ENCODE results near the gene CCDC30. TPM values are rescaled to one million over a fixed set of nuclear protein-coding genes. Genes with fewer than 3 reads are reported as not detected.
A peak's percentile ranks its signal among the peaks of the same experiment; 100 is the strongest.

Gene CCDC30
- total RNA-seq, 1 experiment from 2014 or later = 1.3 TPM

DNA sequence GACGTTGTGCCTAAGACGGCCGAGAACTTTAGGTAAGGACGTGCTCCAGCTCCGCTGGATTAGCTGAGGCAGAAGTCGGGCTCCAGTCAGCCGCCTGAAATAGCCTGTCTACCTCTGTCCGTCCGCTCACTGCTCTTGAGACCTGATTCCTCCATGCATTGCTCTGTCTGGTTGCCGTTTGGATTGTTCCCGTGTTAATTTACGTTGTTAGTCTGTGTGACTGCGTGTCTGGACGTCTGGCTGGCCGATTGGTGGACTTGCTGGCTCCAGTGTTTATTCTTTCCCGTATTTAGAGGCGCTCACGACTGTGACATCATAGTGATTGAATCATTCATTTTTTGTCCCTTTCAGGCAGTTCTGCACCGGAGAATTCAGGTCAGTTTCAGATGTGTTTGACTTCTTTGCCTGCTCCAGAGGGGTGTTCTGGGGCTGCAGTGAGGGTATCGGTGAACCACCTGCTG is 195.8 kb downstream of the CCDC30 start:
- Histone ChIP-seq H3K9me3 (ENCODE audit: control insufficient read depth, insufficient read depth, low read depth, low read length) (no peaks in the 10 kb centered on the region), H3K27ac (ENCODE audit: low read length) (peak overlapping the region; percentile 96), H3K36me3 (ENCODE audit: control insufficient read depth, insufficient read depth, low read length) (peaks cover 34% of the 10 kb centered on the region), H3K4me3 (ENCODE audit: low read depth in 2 of 2, low read length in 2 of 2) (peak overlapping the region; percentile 86 to 98), H3K4me1 (ENCODE audit: control insufficient read depth, insufficient read depth, low read length) (peaks cover 15% of the 10 kb centered on the region), H3K27me3 (ENCODE audit: control insufficient read depth, insufficient read depth, low read length) (no peaks in the 10 kb centered on the region; the same call in 1 of the 2 replicates)
- in situ Hi-C loops (cut with HindIII; ENCODE audit: low pct_unique_long_range_greater_than_20kb, low sequenced_read_pairs) (no loop called here), intact Hi-C loops (cut with micrococcal nuclease; ENCODE audit: unreplicated experiment) (no loop called here)
- POLR2A ChIA-PET = no interaction called here
- no TSS peak for BruUV-seq (replicated peaks)
- ATAC-seq (peak; percentile 17), DNase-seq (ENCODE audit: low read depth, low spot score) (no peak)
- CTCF ChIA-PET = no interaction called here
- TF ChIP-seq, protein P1, sequence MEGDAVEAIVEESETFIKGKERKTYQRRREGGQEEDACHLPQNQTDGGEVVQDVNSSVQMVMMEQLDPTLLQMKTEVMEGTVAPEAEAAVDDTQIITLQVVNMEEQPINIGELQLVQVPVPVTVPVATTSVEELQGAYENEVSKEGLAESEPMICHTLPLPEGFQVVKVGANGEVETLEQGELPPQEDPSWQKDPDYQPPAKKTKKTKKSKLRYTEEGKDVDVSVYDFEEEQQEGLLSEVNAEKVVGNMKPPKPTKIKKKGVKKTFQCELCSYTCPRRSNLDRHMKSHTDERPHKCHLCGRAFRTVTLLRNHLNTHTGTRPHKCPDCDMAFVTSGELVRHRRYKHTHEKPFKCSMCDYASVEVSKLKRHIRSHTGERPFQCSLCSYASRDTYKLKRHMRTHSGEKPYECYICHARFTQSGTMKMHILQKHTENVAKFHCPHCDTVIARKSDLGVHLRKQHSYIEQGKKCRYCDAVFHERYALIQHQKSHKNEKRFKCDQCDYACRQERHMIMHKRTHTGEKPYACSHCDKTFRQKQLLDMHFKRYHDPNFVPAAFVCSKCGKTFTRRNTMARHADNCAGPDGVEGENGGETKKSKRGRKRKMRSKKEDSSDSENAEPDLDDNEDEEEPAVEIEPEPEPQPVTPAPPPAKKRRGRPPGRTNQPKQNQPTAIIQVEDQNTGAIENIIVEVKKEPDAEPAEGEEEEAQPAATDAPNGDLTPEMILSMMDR (IDR thresholded peaks at IDR 0.05) = no peak
- TF ChIP-seq TCF7L2 (IDR thresholded peaks at IDR 0.05; ENCODE audit: low read depth, low read length) (no peak), SIN3A (IDR thresholded peaks at IDR 0.05; ENCODE audit: borderline replicate concordance, insufficient read depth, low read depth, low read length) (no peak), POLR2AphosphoS5 (IDR thresholded peaks at IDR 0.05; ENCODE audit: low read depth, low read length) (no peak)
- TF ChIP-seq, protein P2, sequence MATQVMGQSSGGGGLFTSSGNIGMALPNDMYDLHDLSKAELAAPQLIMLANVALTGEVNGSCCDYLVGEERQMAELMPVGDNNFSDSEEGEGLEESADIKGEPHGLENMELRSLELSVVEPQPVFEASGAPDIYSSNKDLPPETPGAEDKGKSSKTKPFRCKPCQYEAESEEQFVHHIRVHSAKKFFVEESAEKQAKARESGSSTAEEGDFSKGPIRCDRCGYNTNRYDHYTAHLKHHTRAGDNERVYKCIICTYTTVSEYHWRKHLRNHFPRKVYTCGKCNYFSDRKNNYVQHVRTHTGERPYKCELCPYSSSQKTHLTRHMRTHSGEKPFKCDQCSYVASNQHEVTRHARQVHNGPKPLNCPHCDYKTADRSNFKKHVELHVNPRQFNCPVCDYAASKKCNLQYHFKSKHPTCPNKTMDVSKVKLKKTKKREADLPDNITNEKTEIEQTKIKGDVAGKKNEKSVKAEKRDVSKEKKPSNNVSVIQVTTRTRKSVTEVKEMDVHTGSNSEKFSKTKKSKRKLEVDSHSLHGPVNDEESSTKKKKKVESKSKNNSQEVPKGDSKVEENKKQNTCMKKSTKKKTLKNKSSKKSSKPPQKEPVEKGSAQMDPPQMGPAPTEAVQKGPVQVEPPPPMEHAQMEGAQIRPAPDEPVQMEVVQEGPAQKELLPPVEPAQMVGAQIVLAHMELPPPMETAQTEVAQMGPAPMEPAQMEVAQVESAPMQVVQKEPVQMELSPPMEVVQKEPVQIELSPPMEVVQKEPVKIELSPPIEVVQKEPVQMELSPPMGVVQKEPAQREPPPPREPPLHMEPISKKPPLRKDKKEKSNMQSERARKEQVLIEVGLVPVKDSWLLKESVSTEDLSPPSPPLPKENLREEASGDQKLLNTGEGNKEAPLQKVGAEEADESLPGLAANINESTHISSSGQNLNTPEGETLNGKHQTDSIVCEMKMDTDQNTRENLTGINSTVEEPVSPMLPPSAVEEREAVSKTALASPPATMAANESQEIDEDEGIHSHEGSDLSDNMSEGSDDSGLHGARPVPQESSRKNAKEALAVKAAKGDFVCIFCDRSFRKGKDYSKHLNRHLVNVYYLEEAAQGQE (IDR thresholded peaks at IDR 0.05; ENCODE audit: insufficient read depth in 1 of 2, low read depth in 2 of 2, low read length in 1 of 2) = no peak

DNA sequence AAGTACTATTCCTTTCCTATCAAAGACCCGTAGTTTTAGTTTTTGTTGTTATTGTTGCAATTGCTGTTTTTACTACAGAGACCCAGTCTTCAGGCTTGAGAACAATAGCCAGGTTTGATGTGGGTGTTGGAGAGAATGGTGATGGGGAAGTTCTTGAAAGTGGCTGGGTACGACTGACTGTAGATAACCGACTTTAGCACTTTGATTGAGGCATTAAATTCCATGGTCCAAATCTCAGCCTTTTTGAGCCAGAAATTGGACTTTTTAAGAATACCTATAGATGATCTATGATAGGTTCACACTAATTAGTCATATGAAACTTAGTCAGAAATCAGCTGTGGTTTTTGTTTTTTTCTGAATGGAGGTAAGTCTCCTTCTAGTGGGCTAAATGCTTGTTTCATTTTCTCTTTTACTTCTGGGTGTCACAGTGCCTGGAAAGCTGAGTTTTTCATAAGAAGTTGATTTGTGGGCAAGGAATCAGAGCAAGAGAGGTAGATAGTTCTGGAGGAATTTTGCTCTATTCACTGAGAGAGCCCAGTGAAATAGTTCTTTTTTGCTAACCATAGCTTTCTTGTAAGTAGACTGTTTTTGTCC is 197.9 kb downstream of the CCDC30 start:
- Histone ChIP-seq H3K4me1 (ENCODE audit: control insufficient read depth, insufficient read depth, low read length) (peaks cover 15% of the 10 kb centered on the region), H3K4me3 (ENCODE audit: low read depth in 2 of 2, low read length in 2 of 2) (no peak overlapping the region), H3K27me3 (ENCODE audit: control insufficient read depth, insufficient read depth, low read length) (no peaks in the 10 kb centered on the region), H3K36me3 (ENCODE audit: control insufficient read depth, insufficient read depth, low read length) (peaks cover 39% of the 10 kb centered on the region), H3K27ac (ENCODE audit: low read length) (no peak overlapping the region), H3K9me3 (ENCODE audit: control insufficient read depth, insufficient read depth, low read depth, low read length) (no peaks in the 10 kb centered on the region)
- BruUV-seq (replicated peaks) = no TSS peak
- intact Hi-C loops (cut with micrococcal nuclease; ENCODE audit: unreplicated experiment) (no loop called here), in situ Hi-C loops (cut with HindIII; ENCODE audit: low pct_unique_long_range_greater_than_20kb, low sequenced_read_pairs) (no loop called here)
- CTCF ChIA-PET = interaction anchor here (0.6 kb wide), 1 partner anchor 283 kb away, joined by 3 read pairs; no protein-coding TSS in a partner anchor
- ATAC-seq (no peak), DNase-seq (ENCODE audit: low read depth, low spot score) (no peak)
- TF ChIP-seq, protein P2 (IDR thresholded peaks at IDR 0.05; ENCODE audit: insufficient read depth in 1 of 2, low read depth in 2 of 2, low read length in 1 of 2) = no peak
- TF ChIP-seq POLR2AphosphoS5 (IDR thresholded peaks at IDR 0.05; ENCODE audit: low read depth, low read length) (no peak), SIN3A (IDR thresholded peaks at IDR 0.05; ENCODE audit: borderline replicate concordance, insufficient read depth, low read depth, low read length) (no peak), TCF7L2 (IDR thresholded peaks at IDR 0.05; ENCODE audit: low read depth, low read length) (no peak)
- TF ChIP-seq, protein P1 (IDR thresholded peaks at IDR 0.05) = no peak
- POLR2A ChIA-PET = no interaction called here

Data from Panc1 (cell line).